Measurements from ENCODE around the gene AKR1C4.

DNA sequence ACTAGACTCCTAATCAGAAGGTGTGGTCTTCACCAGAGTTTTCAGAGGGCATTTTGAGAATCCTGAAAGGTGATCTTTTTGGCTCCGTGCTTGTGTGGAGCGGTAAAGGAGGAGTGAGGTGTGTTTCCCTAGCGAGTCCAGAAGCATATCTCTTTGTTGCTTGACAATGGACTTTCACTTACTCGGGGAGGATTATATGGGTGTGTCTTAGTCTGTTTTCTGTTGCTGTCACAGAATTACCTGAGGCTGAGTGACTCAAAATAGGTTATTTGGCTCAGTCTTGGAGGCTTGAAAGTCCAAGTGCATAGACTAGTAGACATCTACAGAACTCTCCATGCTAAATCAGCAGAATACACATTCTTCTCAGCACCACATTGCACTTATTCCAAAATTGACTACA, 57.9 kb downstream of the AKR1C4 start:
- TF ChIP-seq, protein P1, sequence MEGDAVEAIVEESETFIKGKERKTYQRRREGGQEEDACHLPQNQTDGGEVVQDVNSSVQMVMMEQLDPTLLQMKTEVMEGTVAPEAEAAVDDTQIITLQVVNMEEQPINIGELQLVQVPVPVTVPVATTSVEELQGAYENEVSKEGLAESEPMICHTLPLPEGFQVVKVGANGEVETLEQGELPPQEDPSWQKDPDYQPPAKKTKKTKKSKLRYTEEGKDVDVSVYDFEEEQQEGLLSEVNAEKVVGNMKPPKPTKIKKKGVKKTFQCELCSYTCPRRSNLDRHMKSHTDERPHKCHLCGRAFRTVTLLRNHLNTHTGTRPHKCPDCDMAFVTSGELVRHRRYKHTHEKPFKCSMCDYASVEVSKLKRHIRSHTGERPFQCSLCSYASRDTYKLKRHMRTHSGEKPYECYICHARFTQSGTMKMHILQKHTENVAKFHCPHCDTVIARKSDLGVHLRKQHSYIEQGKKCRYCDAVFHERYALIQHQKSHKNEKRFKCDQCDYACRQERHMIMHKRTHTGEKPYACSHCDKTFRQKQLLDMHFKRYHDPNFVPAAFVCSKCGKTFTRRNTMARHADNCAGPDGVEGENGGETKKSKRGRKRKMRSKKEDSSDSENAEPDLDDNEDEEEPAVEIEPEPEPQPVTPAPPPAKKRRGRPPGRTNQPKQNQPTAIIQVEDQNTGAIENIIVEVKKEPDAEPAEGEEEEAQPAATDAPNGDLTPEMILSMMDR (IDR thresholded peaks at IDR 0.05; ENCODE audit: low read depth, low read length, missing input control), result no peak
- TF ChIP-seq SP1 (IDR thresholded peaks at IDR 0.05), result no peak
- no peak for TF ChIP-seq YY1 (IDR thresholded peaks at IDR 0.05)
- TF ChIP-seq RAD21 (IDR thresholded peaks at IDR 0.05), result no peak
- no peak for TF ChIP-seq EGR1 (IDR thresholded peaks at IDR 0.05; ENCODE audit: low read depth in 2 of 2)
- no peak for TF ChIP-seq TAF1 (conservative IDR thresholded peaks at IDR 0.05)
- TF ChIP-seq, protein P2, sequence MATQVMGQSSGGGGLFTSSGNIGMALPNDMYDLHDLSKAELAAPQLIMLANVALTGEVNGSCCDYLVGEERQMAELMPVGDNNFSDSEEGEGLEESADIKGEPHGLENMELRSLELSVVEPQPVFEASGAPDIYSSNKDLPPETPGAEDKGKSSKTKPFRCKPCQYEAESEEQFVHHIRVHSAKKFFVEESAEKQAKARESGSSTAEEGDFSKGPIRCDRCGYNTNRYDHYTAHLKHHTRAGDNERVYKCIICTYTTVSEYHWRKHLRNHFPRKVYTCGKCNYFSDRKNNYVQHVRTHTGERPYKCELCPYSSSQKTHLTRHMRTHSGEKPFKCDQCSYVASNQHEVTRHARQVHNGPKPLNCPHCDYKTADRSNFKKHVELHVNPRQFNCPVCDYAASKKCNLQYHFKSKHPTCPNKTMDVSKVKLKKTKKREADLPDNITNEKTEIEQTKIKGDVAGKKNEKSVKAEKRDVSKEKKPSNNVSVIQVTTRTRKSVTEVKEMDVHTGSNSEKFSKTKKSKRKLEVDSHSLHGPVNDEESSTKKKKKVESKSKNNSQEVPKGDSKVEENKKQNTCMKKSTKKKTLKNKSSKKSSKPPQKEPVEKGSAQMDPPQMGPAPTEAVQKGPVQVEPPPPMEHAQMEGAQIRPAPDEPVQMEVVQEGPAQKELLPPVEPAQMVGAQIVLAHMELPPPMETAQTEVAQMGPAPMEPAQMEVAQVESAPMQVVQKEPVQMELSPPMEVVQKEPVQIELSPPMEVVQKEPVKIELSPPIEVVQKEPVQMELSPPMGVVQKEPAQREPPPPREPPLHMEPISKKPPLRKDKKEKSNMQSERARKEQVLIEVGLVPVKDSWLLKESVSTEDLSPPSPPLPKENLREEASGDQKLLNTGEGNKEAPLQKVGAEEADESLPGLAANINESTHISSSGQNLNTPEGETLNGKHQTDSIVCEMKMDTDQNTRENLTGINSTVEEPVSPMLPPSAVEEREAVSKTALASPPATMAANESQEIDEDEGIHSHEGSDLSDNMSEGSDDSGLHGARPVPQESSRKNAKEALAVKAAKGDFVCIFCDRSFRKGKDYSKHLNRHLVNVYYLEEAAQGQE (IDR thresholded peaks at IDR 0.05), result no peak
- no peak for TF ChIP-seq RXRA (IDR thresholded peaks at IDR 0.05)
- no peak for TF ChIP-seq HNF4A (conservative IDR thresholded peaks at IDR 0.05)
- no peak for TF ChIP-seq GABPA (IDR thresholded peaks at IDR 0.05 in 1 of 2, conservative IDR thresholded peaks at IDR 0.05 in 1 of 2)
- TF ChIP-seq, protein P3, sequence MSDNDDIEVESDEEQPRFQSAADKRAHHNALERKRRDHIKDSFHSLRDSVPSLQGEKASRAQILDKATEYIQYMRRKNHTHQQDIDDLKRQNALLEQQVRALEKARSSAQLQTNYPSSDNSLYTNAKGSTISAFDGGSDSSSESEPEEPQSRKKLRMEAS (IDR thresholded peaks at IDR 0.05), result no peak
